SH-SY5Y (cell line): Measurements from ENCODE around the gene NHS.

ENCODE experiments used
- GATA2 ChIP-seq: IDR thresholded peaks from 2 replicates; pipeline ENCODE4 v1.6.1; 2011; ENCODE audit warnings: mild to moderate bottlenecking, low read depth, low read length
- GATA3 ChIP-seq: IDR thresholded peaks from 2 replicates; pipeline ENCODE4 v1.6.1; 2011; ENCODE audit warnings: low read depth, mild to moderate bottlenecking, low read length, moderate library complexity

- TF ChIP-seq GATA2 (no peak), GATA3 (no peak)
Observed at GRCh38 chrX:17459008-17459611, 84.1 kb downstream of the NHS start.
